Measurements from ENCODE around the gene HAUS7. TPM values are rescaled to one million over a fixed set of nuclear protein-coding genes. Genes with fewer than 3 reads are reported as not detected.
A peak's percentile ranks its signal among the peaks of the same experiment; 100 is the strongest.

Gene HAUS7
- total RNA-seq, 1 experiment from 2014 or later: 52.4 TPM

DNA sequence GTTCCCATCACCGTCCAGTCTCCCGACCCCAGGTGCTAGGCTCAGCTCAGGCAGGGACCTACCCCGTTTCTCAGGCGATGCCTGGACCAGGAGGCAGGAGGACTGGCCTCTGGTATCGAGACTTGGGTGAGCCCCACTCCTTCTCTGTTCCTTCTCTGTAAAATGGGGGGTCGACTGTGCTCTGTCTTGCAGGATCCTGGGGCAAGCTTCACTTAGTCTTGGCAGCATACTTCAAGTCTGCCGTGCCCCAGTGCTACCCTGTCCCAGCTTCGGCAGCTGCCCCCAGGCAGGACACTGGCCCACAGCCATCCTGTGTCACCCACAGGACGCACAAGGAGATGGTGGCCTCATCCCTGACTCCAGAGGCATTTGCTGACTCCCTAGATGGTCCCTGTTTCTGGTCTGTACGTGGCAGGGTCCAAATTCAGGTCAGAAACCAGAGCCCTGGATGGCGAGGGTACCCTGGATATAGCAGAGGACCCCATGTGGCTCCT is 7.0 kb upstream of the HAUS7 start:
- DNase-seq (ENCODE audit: low spot score): peak; percentile 11

DNA sequence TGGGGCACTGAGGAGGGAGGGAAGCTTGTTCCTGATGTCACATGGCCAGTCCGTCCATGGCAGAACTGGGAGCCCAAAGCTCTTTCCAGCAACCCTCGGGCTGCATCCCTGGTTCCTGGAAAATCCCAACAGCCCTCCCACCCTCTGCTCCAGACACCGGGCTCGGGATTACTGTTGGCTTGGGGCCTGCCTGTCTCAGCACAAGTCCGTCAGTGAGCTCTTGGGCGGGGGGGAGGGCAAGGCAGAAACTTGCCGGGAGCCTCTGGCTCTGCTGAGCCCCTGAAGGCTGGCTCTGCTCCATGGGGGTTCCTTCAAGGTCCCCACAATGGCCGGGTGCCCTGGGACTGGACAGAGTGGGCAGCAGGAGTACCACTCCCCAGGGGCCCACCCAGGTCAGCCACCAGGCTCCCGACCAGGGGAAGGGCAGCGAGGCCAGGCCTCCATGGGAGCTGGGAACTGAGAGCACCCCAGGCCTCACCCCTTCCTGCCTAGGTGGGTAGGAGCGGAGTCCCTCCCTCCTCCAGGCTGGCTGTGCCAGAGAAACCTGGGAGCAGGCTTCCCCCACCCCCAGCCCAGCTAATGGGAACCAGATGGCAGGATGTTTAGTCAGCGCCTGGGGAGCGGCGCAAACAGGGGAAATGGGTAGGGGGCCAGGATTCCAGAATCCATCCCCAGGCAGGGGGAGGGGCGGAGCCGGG is 6.4 kb upstream of the HAUS7 start:
- DNase-seq (ENCODE audit: low spot score): peak; percentile 81

DNA sequence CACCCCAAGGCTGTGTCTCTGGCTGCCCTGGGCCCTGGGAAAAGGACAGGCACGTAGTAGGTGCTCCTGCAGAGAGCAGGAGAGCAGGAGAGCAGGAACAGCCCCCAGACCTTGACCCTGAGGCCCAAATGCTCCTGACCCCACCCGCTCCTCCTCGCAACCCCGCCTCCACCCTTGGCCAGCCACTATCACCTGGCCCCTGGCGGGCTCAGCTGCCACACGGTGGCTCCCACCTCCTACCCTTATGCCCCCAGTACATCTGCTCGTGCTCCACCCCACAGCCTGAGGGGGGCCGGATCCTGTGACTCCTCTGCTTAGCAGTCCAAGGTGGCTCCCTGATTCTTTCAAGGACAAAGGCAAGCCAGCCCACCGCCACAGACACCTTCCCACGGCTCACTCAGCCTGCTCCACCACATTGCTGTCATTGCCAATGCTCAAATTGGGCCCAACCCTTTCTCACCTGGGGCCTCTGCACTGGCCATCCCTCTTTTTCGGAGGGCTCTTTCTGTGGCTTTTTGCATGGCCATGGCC is 5.4 kb upstream of the HAUS7 start:
- DNase-seq (ENCODE audit: low spot score): no peak

GRCh38 chrX:153475271-153475670 is 4.9 kb upstream of the HAUS7 start:
- no peak for DNase-seq (ENCODE audit: low spot score)

GRCh38 chrX:153474718-153475117 is 4.3 kb upstream of the HAUS7 start:
- DNase-seq (ENCODE audit: low spot score): no peak

DNA sequence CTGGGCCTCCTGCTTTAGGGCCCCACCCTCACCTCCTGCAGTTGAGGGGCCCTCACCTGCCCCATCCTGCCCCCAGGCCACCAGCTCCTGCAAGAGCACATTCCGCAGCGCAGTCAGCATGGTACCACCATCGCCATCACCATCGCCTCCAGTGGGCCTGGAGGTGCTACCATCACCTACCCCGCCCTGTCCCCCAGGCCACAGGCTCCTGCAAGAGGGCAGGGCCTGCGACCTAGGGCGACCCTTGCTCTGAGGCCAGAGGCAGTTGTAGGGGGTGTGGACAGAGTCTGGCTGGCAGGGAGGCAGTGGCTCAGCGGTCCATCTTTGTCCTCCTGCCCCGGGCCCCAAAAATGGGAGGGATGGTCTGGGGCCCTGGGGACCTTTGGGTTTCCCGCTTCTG is 3.9 kb upstream of the HAUS7 start:
- no peak for DNase-seq (ENCODE audit: low spot score)

- DNase-seq (ENCODE audit: low spot score): no peak
These were observed 2.8 kb upstream of the HAUS7 start for GRCh38 chrX:153473126-153473525.

GRCh38 chrX:153471663-153472280 is 1.4 kb upstream of the HAUS7 start:
- DNase-seq (ENCODE audit: low spot score): no peak

GRCh38 chrX:153469811-153470410 is 465 bp downstream of the HAUS7 start:
- no peak for DNase-seq (ENCODE audit: low spot score)

GRCh38 chrX:153468008-153468580 is 2.3 kb downstream of the HAUS7 start:
- no peak for DNase-seq (ENCODE audit: low spot score)

DNA sequence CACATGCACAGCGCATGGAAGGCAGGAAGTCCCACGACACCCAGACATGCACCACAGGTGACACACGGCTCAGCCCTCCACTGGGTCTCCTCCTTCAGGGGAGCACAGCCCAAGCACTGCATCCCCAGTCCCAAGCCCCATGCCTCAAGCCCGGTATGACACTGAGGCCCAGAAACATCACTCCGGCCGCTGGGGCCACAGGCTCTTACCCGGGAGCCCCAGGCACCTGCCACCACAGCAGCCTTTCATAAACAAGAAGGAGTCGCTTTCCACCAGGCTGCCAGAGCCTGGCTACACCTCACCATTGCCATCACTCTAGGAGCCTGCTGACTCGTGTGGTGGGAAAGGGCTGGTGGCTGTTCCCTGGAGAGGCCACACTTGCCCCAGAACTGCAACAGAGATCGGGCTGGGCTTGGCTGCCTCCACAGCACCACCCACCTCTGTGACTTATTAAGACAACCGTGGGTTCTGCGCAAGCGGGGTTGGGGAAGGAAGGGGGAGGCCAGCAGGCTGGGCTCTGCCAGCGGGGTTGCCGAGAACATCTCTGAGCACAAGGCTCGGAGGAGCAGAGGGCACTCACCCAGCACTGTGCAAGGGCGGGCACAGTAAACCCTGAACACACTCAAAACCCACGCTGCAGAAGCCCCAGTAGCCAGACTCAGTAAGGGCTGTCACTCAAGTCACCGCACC is 4.5 kb downstream of the HAUS7 start:
- DNase-seq (ENCODE audit: low spot score): no peak

GRCh38 chrX:153464116-153464515 is 6.3 kb downstream of the HAUS7 start:
- no peak for DNase-seq (ENCODE audit: low spot score)

- DNase-seq (ENCODE audit: low spot score): no peak
These were observed 6.8 kb downstream of the HAUS7 start for GRCh38 chrX:153463556-153463955.

DNA sequence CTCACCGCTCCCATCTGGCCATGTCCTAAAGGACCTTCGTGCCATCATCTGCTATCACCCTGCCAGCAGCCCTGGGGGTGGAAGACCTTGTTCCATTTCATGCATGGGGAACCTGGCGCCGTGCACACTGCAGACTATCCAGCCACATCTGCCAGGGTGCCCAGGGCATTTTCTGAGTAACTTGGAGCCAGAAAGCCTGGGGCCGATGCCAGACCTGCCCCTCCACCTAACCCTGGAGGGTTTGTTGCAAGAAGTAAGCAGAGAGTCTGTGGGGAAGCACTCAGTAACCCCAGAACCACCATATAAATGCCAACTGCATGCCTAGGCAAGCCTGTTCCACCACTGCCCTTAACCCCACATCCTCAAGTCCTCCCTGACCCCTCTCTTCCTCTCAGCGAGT is 7.3 kb downstream of the HAUS7 start:
- no peak for DNase-seq (ENCODE audit: low spot score)

GRCh38 chrX:153462291-153462690 is 8.1 kb downstream of the HAUS7 start:
- no peak for DNase-seq (ENCODE audit: low spot score)

DNA sequence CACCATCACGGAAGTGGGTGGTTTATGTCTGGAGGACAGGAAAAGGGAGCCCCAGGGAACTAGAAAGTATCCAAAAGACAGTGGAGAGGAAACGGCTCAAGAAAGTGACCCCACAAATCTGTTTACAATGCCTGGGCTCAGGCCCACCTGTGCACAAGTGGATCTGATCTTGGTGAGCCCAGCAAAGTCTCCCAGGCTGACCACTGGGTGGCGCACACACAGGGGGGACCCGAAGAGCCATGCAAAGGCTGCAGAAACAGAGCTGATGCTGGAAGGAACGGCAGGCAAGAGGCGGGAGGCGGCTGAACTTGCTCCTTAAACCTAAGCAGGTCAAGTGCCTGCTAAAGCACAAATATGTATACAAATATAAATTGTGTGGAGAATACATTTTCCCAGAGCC is 9.6 kb downstream of the HAUS7 start:
- DNase-seq (ENCODE audit: low spot score): peak; percentile 23

- no peak for DNase-seq (ENCODE audit: low spot score)
These were observed 10.4 kb downstream of the HAUS7 start for GRCh38 chrX:153459986-153460385.

- no peak for DNase-seq (ENCODE audit: low spot score)
These were observed 11.9 kb downstream of the HAUS7 start for GRCh38 chrX:153458476-153458875.

DNA sequence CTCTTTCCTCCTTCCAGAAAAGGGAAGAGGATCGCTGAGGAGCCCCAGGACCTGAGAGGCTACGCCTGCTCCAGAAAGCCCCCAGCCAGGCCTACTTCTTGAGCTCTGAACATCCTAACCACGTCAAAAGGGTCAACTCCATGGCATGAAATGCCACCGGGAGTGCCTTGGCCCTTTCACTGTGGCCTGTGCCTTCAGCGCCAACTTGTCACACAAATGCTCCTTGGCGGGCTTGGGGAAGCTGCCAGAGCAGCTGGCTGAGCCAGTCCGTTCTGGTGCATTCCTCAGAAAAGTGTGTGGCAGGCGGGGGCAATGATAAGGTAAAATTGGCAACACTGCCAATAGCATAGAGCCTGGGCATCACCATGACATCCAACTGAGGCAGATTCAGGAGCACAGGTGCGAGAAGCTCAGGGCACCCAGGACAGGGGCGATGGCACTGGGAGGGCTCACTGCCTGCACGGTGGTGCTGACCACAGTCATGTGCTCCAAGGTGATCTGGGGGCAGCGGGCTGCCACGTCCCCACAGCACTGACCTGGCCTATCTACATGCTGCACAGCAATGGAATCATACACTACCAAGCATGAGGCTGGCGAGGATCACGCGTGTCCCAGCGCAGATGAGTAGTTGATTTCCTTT is 12.4 kb downstream of the HAUS7 start:
- DNase-seq (ENCODE audit: low spot score): no peak

DNA sequence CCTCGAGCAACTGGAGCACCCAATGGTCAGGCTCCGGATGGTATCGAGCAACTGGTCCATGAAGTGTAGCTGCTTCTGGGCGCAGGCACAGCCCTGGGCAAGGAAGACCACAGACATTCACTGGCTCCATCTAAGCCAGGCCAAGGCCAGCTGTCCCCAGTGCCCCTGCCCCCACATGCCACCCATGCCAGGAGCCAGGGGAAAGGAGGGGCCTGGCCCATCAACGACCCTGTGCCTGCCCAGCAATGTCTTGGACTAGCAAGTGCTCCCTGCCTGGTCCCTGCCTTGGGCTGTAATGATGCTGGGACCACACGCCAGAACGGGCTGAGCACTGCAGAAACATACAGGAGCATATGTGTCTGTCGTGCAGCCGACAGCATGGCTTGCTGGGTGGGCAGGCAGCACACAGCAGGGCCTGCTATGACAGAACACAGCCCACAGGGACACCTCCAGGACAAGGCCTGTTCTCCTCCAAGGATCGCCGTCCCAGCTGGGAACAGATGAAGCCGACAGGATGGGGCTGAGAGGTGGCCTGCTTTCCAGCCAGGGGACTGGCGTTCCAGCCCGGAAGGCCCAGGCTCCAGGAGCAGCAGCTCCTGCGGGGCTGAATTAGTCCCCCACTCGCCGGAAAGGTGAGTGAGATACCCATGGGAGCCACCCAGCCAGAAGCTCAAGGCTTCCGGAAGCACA is 13.1 kb downstream of the HAUS7 start:
- DNase-seq (ENCODE audit: low spot score): no peak

DNA sequence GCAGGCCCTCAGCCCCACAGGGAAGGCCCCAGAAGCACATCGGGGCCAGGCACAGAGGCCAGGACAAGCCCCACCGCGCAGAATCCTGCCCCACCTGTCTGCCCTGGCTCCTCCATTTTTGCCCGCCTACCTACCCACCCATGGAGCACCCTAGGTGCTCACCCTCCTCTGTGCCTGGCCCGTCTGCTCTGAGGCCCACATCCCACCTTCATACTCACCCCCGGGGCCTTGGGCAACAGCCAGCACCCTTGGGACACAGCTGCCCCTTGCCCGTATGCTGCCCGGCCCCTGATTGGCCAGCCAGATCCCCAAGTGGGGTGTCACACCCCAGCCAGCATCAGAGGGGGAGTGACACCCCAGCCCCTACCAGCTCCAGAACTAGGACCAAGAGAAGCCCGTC is 13.7 kb downstream of the HAUS7 start:
- DNase-seq (ENCODE audit: low spot score): no peak

All from H4 (cell line).